ENCODE data around the gene SLC25A14.

DNA sequence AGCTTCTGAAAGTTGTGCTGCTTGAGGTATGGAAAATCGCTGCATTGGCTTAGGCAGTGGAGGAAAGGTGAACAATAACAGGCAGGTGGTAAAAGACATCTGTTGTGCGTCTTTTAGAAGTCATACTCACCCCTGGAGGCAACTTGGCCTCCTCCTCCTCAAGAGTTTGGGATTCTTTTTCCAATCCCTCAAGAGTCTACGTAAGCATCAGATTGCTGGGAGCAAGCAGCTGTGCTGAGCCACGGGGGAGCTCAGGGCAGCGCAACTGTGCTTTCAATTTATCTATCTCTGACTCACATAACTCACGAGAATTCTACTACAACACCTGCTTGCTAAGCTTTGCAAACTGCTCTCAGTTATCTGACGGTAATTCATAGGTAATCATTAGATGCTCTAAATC, 55.6 kb downstream of the SLC25A14 start:
- TF ChIP-seq, protein P1, sequence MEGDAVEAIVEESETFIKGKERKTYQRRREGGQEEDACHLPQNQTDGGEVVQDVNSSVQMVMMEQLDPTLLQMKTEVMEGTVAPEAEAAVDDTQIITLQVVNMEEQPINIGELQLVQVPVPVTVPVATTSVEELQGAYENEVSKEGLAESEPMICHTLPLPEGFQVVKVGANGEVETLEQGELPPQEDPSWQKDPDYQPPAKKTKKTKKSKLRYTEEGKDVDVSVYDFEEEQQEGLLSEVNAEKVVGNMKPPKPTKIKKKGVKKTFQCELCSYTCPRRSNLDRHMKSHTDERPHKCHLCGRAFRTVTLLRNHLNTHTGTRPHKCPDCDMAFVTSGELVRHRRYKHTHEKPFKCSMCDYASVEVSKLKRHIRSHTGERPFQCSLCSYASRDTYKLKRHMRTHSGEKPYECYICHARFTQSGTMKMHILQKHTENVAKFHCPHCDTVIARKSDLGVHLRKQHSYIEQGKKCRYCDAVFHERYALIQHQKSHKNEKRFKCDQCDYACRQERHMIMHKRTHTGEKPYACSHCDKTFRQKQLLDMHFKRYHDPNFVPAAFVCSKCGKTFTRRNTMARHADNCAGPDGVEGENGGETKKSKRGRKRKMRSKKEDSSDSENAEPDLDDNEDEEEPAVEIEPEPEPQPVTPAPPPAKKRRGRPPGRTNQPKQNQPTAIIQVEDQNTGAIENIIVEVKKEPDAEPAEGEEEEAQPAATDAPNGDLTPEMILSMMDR (IDR thresholded peaks at IDR 0.05; ENCODE audit: extremely low read depth in 1 of 2, insufficient read depth in 1 of 2, low read depth in 1 of 2, low read length in 2 of 2): no peak
- TF ChIP-seq POLR2A (IDR thresholded peaks at IDR 0.05; ENCODE audit: low read depth, low read length): no peak
- TF ChIP-seq MAX (IDR thresholded peaks at IDR 0.05; ENCODE audit: insufficient read depth, insufficient read length): no peak
- TF ChIP-seq MYC (IDR thresholded peaks at IDR 0.05; ENCODE audit: low read depth, low read length): no peak

Data from endothelial cell of umbilical vein (primary cell).